Dermis microvascular lymphatic vessel endothelial cell (primary cell): ENCODE results near the gene GDF2. TPM values are rescaled to one million over a fixed set of nuclear protein-coding genes. Genes with fewer than 3 reads are reported as not detected.

Experiments used
- DNase-seq, 2 donors: peaks; one replicate each; pipeline versions ENCODE4 v3.0.0 to v3.0.0-alpha.2; 2010; ENCODE audit warnings: low read depth in 2 of 2
- total RNA-seq: library from RNA; depleted of rRNA; stranded (reverse); fragments of >200 nt; gene quantifications from 2 replicates; pipeline ENCODE4 v1.2.1, GENCODE V29; 2014

Gene GDF2
- total RNA-seq, 1 donor from 2014 or later, result not detected

DNA sequence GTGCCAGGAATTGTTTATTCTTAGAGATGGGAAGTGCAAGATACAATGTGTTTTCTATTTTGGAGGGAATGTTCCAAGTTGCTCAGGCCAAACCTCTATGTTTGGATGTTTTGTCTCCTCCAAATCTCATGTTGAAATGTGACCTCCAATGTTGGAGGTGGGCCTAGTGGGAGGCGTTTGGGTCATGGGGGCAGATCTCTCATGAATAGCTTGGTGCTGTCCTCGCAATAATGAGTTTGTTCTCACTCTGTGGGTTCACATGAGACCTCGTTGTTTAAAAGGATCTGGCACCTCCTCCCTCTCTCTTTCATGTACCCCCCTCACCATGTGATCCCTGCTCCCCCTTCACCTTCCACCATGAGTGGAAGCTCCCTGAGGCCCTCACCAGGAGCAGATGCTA, 30.6 kb upstream of the GDF2 start:
- no peak for DNase-seq

DNA sequence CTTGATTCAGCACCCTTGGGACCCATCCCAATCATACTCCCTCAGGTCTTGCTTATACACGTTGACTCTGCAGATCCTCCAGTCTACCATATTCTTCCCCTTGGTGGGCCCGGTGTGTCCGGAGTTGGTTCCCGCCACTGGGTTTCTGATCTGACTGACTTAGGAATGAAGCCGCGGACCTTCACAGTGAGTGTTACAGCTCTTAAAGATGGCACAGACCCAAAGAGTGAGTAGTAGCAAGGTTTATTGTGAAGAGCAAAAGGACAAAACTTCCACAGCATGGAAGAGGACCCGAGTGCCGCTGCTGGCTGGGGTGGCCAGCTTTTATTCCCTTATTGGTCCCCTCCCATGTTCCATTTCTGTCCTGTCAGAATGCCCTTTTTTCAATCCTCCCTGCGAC, 28.2 kb upstream of the GDF2 start:
- no peak for DNase-seq

DNA sequence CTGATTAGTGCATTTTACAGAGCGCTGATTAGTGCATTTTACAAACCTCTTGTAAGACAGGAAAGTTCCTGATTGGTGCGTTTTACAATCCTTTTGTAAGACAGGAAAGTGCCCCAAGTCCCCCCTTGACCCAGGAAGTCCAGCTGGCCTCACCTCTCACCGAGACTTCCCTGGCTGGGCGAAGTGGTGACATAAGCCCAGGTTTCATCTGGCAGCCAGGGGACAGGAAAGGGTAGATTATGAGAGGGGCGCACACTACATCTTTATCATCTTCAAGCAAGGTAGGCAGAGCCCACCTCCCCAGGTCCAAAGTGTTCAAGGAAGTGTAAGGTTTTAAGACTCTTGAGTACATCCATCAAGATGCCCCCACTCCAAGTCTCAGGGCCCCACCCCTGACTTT, 27.8 kb upstream of the GDF2 start:
- no peak for DNase-seq

DNA sequence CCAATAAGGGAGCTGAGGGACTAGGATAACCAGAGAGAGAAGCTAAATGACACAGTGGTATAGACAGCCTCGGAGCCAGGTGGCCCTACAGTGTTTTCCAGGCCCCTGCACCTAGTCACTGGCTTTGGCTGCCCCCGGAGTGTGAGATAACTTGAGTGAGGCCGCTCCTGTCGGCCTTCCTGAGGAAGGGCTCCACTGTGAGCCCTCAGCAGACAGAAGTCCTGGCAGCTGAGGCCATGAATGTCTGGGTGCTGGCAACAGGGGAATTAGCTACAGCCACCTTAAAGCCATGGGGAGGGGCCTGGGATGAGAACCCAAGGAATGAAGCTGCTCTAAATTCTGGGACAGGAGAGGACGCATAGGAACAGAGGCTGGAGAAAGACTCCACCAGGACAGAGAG, 26.8 kb upstream of the GDF2 start:
- no peak for DNase-seq

DNA sequence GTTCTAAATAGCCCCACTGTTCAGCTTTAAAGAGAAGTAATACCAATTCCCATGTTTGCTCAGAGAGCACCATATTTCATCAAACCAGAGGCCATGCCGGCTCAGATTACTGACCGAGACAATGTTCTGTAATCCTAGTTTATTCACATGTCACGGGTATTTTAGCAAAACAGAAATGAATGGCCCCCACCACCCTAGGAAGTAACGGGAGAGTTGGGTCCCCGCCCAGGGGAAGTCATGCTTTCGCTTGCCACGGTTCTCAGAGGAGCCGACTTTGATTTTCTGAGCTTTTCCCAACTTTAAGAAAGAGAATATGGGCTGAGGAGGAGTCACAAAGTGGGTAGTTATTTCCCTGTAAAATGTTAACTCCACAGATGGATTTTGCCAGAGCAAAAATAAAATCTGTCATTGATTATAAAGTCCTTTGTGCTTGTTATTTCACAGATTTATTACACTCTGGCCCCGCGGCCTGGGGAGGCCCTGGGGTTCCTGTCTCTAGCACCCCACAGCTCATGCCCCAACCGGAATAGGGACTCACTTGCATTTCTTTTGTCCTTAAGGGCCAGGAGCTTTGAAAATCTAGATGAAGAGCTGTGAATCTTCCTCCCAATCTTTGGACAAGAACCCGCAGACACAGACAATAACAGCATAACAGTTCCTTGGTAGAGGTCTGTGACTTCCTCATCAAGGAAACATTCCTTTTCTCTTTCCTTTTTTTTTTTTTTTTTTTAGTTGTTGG, 25.9 kb upstream of the GDF2 start:
- no peak for DNase-seq

DNA sequence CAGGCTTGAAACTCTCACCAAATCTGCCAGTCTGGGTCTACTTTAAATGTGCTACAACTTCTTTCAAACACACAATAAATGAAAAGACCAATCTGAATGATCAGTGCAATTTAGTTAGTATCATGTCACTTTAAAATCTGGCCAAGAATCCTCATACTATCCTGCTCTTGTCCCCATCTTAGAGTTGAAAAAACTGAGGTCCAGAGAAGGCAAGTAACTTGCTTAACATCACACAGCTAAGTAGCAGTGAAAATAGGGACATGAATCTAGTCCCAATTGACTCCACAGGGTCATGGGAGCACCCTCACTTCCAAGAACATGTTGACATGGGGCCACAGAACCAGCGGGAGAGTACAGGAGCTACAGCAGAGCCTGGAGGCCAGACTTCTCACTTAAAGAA, 25.3 kb upstream of the GDF2 start:
- no peak for DNase-seq

DNA sequence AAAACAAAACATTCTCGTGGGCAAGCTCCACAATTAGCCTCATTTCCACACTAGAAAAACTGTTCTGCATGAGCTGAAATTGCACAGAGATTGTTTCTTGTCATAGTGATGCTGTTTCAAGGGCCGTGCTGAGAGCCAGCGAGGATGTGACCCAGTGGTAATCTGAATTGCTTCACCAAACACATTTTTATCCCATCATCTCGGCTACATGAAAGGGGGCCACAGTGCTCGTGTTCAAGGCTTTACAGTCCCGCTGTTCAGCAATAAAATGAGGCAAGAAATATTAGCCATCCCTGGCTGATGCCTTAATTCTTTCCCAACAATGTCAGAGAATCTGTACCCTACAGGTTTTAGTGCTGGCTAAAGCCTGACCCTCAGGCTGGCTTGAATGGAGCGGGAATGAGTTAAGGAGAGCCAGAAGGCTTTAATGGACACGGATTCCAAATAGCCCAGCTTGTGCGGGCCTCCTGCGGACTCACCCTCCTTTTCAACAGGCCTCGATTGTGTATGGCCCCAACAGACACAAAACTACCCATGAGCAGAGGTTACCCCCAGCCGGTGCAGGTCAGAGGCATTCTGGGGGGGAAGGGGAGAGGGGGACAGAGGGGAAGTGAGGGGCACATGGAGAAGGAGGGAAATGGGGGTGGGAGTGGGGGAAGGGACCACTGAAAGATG, 24.3 kb upstream of the GDF2 start:
- no peak for DNase-seq

DNA sequence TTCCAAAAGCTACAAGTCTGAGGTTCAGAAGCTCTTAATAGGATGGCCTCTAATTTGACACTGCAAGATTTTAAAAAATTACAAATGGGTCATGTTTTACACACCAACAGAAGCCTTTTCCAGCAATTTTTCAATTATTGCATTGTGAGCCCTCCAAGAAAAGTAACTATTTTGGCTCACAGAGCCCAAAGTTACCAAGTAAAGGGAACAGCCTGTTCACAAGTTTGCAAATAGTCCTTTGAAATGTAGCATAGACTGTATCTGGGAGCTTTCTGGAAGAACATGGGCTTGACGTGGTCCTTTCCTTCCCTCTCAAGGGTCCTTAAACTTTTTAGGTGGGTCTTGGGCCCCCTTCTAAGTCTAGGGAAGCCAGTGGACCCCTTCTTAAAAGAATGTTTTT, 23.5 kb upstream of the GDF2 start:
- DNase-seq, result no peak

DNA sequence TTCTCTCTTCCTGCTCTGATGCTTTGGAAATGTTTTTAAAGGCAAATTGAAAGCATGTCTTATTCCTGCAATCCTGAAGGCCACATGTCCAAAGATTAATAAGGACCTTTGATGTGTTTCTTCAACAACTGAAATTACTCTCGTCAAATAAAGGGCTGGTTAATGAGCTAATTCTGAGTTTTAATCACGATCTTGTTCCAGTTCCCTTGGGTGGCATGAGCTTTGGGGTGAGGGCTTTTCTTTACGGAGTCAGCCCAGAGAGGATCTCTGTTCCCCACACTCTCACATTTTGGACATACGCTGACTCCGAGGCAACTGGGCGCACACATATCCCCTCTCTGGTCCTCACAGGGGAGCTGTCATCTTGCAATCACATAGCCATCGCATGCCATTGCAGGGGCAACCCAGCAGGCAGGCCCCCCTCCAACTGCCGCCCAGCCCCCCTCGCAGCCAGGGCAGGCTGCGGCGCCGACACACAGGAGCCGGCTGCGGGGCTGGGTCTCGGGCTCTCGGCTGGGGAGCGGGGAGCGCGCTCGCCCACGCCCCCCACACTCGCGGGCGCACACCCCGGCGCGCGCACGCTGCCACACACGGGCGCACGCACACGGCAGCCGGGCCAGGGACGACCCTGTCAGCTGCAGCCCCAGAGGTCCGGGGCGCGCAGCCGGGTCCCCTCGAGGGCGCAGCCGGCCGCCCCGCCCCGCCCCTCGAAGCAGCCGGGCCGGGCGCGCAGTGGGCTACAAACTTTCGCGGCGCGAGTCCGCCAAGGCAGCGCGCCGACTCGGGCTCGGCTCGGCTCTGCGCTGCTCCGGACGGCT, 22.4 kb upstream of the GDF2 start, which contains the start of gene GDF10:
Gene GDF10, plus strand, starts transcription at position 587 of the 818 bp plus-strand sequence. CDS start 455 bp downstream, outside the sequence.
- DNase-seq, result no peak

DNA sequence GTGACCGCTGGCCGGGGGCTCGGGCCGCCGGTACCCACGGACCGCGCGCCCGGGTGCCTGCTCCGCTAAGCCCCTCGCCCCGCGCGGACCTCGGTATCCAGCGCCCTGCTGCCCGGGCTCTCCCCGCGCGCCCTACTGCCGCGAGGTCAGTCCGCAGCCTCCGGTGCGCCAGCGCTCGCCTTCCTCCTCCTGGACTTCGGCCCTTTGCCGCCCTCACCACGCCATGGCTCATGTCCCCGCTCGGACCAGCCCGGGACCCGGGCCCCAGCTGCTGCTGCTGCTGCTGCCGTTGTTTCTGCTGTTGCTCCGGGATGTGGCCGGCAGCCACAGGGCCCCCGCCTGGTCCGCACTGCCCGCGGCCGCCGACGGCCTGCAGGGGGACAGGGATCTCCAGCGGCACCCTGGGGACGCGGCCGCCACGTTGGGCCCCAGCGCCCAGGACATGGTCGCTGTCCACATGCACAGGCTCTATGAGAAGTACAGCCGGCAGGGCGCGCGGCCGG, 21.8 kb upstream of the GDF2 start:
- no peak for DNase-seq

DNA sequence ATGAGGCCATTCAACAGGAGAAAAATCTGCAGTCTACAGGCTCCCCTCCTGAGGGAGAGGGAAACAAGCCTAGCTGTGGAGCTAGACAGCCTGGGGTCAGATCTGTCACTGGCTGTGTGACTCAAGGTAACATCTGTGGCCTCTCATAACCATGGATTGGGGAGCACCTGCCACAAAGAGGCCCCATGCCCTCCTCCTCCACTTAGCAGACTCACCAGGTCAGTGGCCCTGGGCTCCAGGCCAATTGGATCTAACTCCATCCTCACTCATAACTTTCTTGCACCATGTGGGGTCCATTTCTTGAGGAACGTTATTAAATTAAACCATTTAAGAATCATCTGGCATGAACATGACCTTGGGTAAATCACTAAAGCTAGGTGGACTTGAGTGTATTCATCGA, 20.4 kb upstream of the GDF2 start:
- no peak for DNase-seq

DNA sequence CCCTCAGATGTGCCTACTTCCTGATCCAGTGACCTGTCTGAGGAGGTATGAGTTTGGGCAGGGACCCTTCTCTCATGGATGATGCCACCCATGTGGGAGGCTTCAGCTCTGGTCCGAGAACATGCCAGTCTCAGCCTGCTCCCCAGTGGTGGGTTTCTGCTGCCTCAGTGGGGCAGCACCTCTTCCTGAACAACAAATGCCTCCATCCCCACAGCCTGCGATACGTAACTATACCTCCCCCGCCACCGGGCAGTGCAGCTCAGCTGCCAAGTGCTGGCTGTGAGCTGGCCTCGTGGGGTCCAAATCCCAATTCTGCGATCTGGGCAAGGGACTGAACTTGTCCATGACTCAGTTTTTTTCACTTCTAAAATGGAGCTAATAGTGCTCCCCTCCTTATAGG, 19.1 kb upstream of the GDF2 start:
- DNase-seq, result no peak

DNA sequence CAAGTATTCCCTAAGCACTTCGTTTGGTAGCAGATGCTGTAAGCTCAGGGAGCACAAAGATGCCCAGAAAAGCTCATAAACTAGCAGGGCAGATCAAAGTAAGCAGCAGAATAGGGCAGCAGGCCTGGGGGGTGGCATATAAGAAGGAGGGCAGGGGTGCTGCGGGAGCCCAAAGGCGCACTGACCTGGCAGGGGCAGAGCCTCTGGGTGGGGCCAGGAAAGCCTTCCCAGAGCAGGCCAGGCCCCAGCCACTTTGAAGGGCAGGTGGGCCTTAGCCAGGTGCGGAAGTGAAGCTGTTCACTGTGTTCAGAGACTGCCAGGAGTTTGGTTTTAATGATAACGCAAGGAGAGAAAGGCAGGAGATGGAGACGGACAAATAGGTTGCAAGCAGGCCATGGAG, 18.4 kb upstream of the GDF2 start:
- DNase-seq, result no peak

DNA sequence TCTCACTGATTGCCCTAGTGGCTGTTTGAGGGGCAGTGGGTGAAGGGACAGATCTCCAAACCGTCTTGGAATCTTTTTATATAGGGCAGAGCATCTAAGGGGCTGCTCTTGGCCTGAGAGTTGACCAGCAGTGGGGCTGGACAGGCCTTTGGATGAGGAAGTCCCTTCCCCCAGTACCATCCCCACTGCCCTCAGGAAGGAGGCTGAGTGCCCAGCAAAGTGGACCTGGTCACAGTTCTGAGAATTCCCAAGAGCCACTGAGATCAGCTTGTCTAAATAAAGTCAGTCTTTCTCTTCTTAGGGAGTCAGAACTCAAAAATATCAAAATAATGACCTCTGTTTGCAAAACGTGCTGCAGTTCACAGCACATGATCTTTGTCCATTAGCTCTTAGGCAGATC, 16.7 kb upstream of the GDF2 start:
- no peak for DNase-seq

DNA sequence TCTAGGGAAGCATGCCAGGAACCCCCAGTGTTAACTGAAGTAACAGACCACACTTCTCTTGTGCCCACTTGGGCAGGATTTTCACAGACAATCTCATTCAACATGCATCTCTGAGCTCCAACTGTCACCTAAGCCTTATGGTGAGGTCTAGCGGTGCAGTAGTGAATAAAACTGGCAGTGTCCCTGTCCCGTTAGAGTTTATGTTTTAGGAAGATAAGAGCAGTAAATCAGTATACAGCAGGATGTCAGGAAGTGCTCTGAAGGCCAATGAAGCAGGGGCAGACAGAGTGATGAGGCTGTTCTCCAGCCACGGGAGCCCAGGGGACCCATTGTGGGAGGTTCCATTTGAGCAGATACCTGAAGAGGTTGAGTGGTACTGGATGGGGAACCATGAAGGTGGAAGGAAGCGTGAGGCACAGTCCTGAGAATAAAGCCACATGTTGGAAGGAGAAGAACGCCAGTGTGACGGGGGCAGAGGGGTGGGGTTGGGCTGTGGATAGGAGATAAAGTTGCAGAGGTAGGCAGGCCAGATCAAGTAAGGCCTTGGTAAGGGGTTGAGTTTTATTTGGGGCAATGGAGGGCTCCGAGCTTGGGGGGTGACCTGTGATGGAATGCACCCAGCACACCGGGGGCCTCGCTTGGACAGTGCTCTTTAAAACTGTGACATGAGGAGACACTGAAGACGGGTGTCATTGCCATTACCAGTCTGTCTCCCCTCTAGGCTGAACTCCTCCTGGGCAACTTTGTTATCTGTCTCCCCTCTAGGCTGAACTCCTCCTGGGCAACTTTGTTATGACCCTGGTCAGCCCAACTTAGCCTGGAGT, 15.7 kb upstream of the GDF2 start:
- no peak for DNase-seq

DNA sequence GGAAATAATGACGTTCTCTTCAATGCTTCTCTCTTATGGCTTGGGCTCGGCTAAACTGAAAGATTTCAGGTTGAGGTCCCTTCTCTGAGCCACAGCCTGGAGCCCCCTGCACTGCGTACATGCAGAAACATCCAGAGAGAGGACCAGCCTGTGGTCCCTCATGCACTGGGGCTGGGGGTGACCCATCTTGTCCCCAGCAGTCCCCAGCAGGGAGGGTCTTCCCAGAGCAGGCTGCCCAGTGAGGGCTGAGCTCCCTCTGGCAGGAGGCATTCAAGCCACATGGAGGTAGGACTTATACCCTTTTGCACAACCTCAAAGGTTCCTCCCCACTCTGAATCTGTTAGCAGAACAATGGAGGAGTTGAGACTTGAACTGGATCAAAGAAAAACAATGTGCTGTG, 14.9 kb upstream of the GDF2 start:
- no peak for DNase-seq

DNA sequence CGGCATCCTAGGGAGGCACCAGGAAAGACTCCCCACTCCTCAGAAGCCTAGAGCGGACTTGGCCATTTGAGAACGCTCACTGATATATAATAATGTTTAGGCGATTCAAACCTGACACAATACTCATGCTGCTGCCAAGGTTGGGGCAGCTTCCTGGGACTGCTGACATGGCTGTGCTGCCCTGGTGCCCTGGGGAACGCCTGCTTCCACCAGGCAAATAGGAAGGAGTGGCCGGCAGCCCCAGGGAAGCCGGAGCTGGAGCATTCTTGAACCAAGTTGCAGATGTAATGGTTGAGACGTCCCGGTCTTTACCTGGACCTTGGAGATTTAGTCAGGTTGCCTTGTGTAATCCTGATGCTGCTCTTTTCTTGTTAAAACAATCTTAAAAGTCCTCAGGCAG, 13.5 kb upstream of the GDF2 start:
- DNase-seq, result no peak

DNA sequence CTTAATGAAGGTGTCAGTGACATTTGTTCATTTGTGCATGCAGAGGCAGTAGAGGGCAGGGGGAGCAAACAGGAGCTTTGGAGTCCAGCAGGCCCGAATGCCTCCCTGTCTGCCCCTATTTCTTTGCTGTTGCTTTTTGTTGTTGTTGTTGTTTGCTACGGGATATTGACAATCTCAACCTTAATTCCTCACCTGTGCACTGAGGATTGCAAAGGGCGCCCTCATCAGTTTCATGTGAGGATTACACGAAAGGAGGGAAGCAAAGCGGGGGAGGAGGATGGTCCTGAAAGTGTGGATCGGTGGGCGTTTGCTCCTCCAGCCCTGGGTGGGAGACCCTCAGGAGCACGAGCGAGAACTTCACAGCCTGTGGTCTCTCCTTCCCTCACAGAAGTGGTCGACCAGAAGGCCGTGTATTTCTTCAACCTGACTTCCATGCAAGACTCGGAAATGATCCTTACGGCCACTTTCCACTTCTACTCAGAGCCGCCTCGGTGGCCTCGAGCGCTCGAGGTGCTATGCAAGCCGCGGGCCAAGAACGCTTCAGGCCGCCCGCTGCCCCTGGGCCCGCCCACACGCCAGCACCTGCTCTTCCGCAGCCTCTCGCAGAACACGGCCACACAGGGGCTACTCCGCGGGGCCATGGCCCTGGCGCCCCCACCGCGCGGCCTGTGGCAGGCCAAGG, 12.7 kb upstream of the GDF2 start:
- no peak for DNase-seq

DNA sequence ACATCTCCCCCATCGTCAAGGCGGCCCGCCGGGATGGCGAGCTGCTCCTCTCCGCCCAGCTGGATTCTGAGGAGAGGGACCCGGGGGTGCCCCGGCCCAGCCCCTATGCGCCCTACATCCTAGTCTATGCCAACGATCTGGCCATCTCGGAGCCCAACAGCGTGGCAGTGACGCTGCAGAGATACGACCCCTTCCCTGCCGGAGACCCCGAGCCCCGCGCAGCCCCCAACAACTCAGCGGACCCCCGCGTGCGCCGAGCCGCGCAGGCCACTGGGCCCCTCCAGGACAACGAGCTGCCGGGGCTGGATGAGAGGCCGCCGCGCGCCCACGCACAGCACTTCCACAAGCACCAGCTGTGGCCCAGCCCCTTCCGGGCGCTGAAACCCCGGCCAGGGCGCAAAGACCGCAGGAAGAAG, 12.2 kb upstream of the GDF2 start:
- DNase-seq, result no peak

DNA sequence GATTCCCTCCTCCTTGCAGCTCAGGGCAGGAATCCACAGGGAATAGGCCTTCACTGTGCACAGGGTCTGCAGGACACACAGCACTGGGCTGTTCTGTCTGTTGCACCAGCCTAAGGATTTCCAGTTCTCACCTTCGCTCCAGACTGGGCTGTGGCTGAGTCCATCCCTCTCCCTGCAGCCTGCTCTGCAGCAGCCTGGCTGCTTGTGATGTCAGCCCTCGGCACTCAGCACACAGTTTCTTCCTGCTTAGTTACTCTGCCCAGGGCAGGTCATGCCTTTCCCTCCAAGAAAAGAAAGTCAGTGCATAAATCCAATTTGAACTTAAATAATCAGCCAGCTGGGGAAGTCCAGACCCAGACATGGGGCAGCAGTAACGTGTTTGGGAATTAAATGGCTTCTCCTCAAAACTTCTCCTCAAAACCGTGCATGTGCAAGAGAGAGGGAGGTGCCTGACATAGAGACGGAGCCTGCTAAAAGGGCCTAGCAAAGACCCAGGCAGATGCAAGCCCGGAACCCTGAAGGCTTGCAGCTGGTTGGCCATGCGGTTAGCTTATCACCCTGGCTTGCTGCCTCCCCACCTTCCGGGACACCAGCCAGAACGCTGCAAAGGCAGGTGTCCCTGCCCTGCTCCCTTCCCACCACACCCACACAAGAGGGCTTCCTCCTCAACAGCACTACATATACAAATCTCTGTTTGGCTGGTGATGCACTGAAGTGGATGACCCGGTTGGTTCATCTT, 10.9 kb upstream of the GDF2 start:
- no peak for DNase-seq
